Measurements from ENCODE around the gene PLXND1.

Gene PLXND1

GRCh38 chr3:129585949-129586657 is 20.4 kb downstream of the PLXND1 start:
- no peak for DNase-seq
- no peak overlapping the region for H3K27ac ChIP-seq
- H3K4me3 ChIP-seq (ENCODE audit: low read depth, low read length): no peak overlapping the region
- in situ Hi-C loops (cut with HindIII; ENCODE audit: low pct_ligation_motif_present, low sequenced_read_pairs): no loop called here
- H3K27me3 ChIP-seq (replicated peaks): no peaks in the 10 kb centered on the region
- TF ChIP-seq CTCF (IDR thresholded peaks at IDR 0.05; ENCODE audit: low read depth, low read length, missing control alignments): no peak
- peaks cover 36% of the 10 kb centered on the region for H3K36me3 ChIP-seq (replicated peaks)

GRCh38 chr3:129584631-129585030 is 21.8 kb downstream of the PLXND1 start:
- Histone ChIP-seq H3K4me3 (ENCODE audit: low read depth, low read length) (no peak overlapping the region), H3K36me3 (replicated peaks) (peaks cover 38% of the 10 kb centered on the region), H3K27ac (no peak overlapping the region), H3K27me3 (replicated peaks) (no peaks in the 10 kb centered on the region)
- in situ Hi-C loops (cut with HindIII; ENCODE audit: low pct_ligation_motif_present, low sequenced_read_pairs): no loop called here
- DNase-seq: no peak
- no peak for TF ChIP-seq CTCF (IDR thresholded peaks at IDR 0.05; ENCODE audit: low read depth, low read length, missing control alignments)

- TF ChIP-seq CTCF (IDR thresholded peaks at IDR 0.05; ENCODE audit: low read depth, low read length, missing control alignments): no peak
- in situ Hi-C loops (cut with HindIII; ENCODE audit: low pct_ligation_motif_present, low sequenced_read_pairs): no loop called here
Observed at GRCh38 chr3:129583289-129583688, 23.2 kb downstream of the PLXND1 start.

GRCh38 chr3:129582799-129583198 is 23.7 kb downstream of the PLXND1 start:
- Histone ChIP-seq H3K36me3 (replicated peaks) (peaks cover 45% of the 10 kb centered on the region), H3K4me3 (ENCODE audit: low read depth, low read length) (no peak overlapping the region), H3K27me3 (replicated peaks) (no peaks in the 10 kb centered on the region), H3K27ac (no peak overlapping the region)
- in situ Hi-C loops (cut with HindIII; ENCODE audit: low pct_ligation_motif_present, low sequenced_read_pairs): no loop called here
- no peak for DNase-seq
- no peak for TF ChIP-seq CTCF (IDR thresholded peaks at IDR 0.05; ENCODE audit: low read depth, low read length, missing control alignments)

More at GRCh38 chr3:129583289-129583688, 23.2 kb downstream of the PLXND1 start:
- DNase-seq: no peak
- H3K36me3 ChIP-seq (replicated peaks): peaks cover 42% of the 10 kb centered on the region
- no peak overlapping the region for H3K27ac ChIP-seq
- no peaks in the 10 kb centered on the region for H3K27me3 ChIP-seq (replicated peaks)
- H3K4me3 ChIP-seq (ENCODE audit: low read depth, low read length): no peak overlapping the region

GRCh38 chr3:129581623-129582022 is 24.9 kb downstream of the PLXND1 start:
- H3K27ac ChIP-seq: no peak overlapping the region
- H3K36me3 ChIP-seq (replicated peaks): peaks cover 49% of the 10 kb centered on the region
- no peak overlapping the region for H3K4me3 ChIP-seq (ENCODE audit: low read depth, low read length)
- DNase-seq: no peak
- no peaks in the 10 kb centered on the region for H3K27me3 ChIP-seq (replicated peaks)
- no peak for TF ChIP-seq CTCF (IDR thresholded peaks at IDR 0.05; ENCODE audit: low read depth, low read length, missing control alignments)
- in situ Hi-C loops (cut with HindIII; ENCODE audit: low pct_ligation_motif_present, low sequenced_read_pairs): no loop called here

- DNase-seq: no peak
- no peak overlapping the region for H3K4me3 ChIP-seq (ENCODE audit: low read depth, low read length)
- TF ChIP-seq CTCF (IDR thresholded peaks at IDR 0.05; ENCODE audit: low read depth, low read length, missing control alignments): no peak
- peaks cover 46% of the 10 kb centered on the region for H3K36me3 ChIP-seq (replicated peaks)
- no peak overlapping the region for H3K27ac ChIP-seq
- H3K27me3 ChIP-seq (replicated peaks): no peaks in the 10 kb centered on the region
- in situ Hi-C loops (cut with HindIII; ENCODE audit: low pct_ligation_motif_present, low sequenced_read_pairs): no loop called here
Observed at GRCh38 chr3:129579991-129580390, 26.5 kb downstream of the PLXND1 start.
